GM18502 (cell line): ENCODE measurements around the gene COX6B2.
A peak's percentile ranks its signal among the peaks of the same experiment; 100 is the strongest.
"Not testable (repeated sequence)": the region's sequence is repeated elsewhere in the genome, so short reads cannot be mapped to it uniquely, and the experiment has no call there.

ENCODE experiments used
- ATAC-seq: cut with Tn5 transposase; IDR thresholded peaks from one replicate; pipeline ENCODE4 v1.9.1; 2021; ENCODE audit warnings: mild to moderate bottlenecking; ENCODE audit not compliant: unreplicated experiment, poor library complexity

COX6B2 gene

GRCh38 chr19:55354698-55355212 lies at the start of gene COX6B2:
Gene COX6B2 (minus strand): TSS chr19:55354719. CDS start chr19:55354521, 198 bp downstream.
- ATAC-seq = no peak

- no peak for ATAC-seq
Measured at GRCh38 chr19:55402509-55402908, 48.0 kb upstream of the COX6B2 start.

- ATAC-seq = not testable (repeated sequence)
Measured at GRCh38 chr19:55401390-55401789, 46.9 kb upstream of the COX6B2 start.

- ATAC-seq = no peak
Measured at GRCh38 chr19:55400281-55401087, 46.0 kb upstream of the COX6B2 start.

GRCh38 chr19:55398200-55398925 lies 43.8 kb upstream of the COX6B2 start:
- no peak for ATAC-seq

GRCh38 chr19:55392820-55393761 lies 38.6 kb upstream of the COX6B2 start:
- ATAC-seq = no peak

GRCh38 chr19:55391702-55392615 lies 37.4 kb upstream of the COX6B2 start:
- ATAC-seq = no peak

- no peak for ATAC-seq
Measured at GRCh38 chr19:55391191-55391670, 36.7 kb upstream of the COX6B2 start.

GRCh38 chr19:55390461-55390880 lies 36.0 kb upstream of the COX6B2 start:
- ATAC-seq = no peak

GRCh38 chr19:55389386-55390317 lies 35.1 kb upstream of the COX6B2 start:
- ATAC-seq = no peak

GRCh38 chr19:55387736-55388497 lies 33.4 kb upstream of the COX6B2 start:
- no peak for ATAC-seq

GRCh38 chr19:55386493-55386971 lies 32.0 kb upstream of the COX6B2 start:
- no peak for ATAC-seq

- peak; percentile 60 for ATAC-seq
Measured at GRCh38 chr19:55385724-55386492, 31.4 kb upstream of the COX6B2 start, which contains the start of gene RPL28. Gene RPL28 (plus strand): TSS chr19:55385932. CDS start chr19:55386358, 426 bp downstream.

- peak; percentile 51 for ATAC-seq
Measured at GRCh38 chr19:55384920-55385723, 30.6 kb upstream of the COX6B2 start.

GRCh38 chr19:55384131-55384919 lies 29.8 kb upstream of the COX6B2 start, which contains the start of gene TMEM238:
Gene TMEM238 (minus strand): TSS chr19:55384292. CDS start chr19:55384259, 33 bp downstream.
- ATAC-seq = peak; percentile 19
